Neural cell (in vitro differentiated cells): Measurements from ENCODE around the gene PSMG1. TPM values are rescaled to one million over a fixed set of nuclear protein-coding genes. Genes with fewer than 3 reads are reported as not detected.

Experiments used
- H2AFZ ChIP-seq: fragments of 200-600, 300-800 bp; sonication (generic), shearing (Covaris generic); 2 replicates; pipeline ENCODE4 v1.6.0; 2014; ENCODE audit warnings: low read depth, mild to moderate bottlenecking, antibody characterized with exemption, low read length, moderate library complexity
- H3F3A ChIP-seq: fragments of 200-600 bp; shearing (Covaris generic); 2 replicates; pipeline ENCODE4 v1.6.1; 2016; ENCODE audit warnings: mild to moderate bottlenecking, moderate library complexity, mixed read lengths, antibody characterized with exemption, low read length; ENCODE audit not compliant: insufficient read depth, poor library complexity, severe bottlenecking
- H3K27ac ChIP-seq: fragments of 200-600, 300-800 bp; sonication (generic), shearing (Covaris generic); 2 replicates; pipeline ENCODE4 v1.5.1; 2014; ENCODE audit warnings: mild to moderate bottlenecking, low read length, moderate library complexity
- H3K27me3 ChIP-seq: fragments of 300-800, 200-600 bp; sonication (generic), shearing (Covaris generic); 2 replicates; pipeline ENCODE4 v1.6.0; 2014; ENCODE audit warnings: mild to moderate bottlenecking, low read depth, low read length, moderate library complexity; ENCODE audit not compliant: insufficient read depth
- H3K36me3 ChIP-seq: fragments of 300-800, 200-600 bp; sonication (generic), shearing (Covaris generic); 2 replicates; pipeline ENCODE4 v1.5.1; 2014; ENCODE audit warnings: mild to moderate bottlenecking, antibody characterized with exemption, low read length, moderate library complexity; ENCODE audit not compliant: insufficient read depth
- H3K4me2 ChIP-seq: fragments of 300-800, 200-600 bp; sonication (generic), shearing (Covaris generic); 2 replicates; pipeline ENCODE4 v1.6.0; 2014; ENCODE audit warnings: mild to moderate bottlenecking, low read length
- H3K4me3 ChIP-seq: fragments of 300-800, 200-600 bp; sonication (generic), shearing (Covaris generic); 2 replicates; pipeline ENCODE4 v1.5.1; 2014; ENCODE audit warnings: mild to moderate bottlenecking, low read length, moderate library complexity
- H3K79me2 ChIP-seq: fragments of 200-600 bp; shearing (Covaris generic); replicated peaks from 2 replicates; pipeline ENCODE4 v1.6.0; 2014; ENCODE audit warnings: mild to moderate bottlenecking, low read length, moderate library complexity; ENCODE audit not compliant: insufficient read depth
- H3K9ac ChIP-seq: fragments of 300-800, 200-600 bp; sonication (generic), shearing (Covaris generic); 2 replicates; pipeline ENCODE4 v1.6.1; 2016; ENCODE audit warnings: mild to moderate bottlenecking, low read length, mixed read lengths
- H3K9me2 ChIP-seq: fragments of 200-600 bp; shearing (Covaris generic); 2 replicates; pipeline ENCODE4 v1.6.1; 2016; ENCODE audit warnings: mild to moderate bottlenecking, low read length, mixed read lengths; ENCODE audit not compliant: insufficient read depth
- H3K9me3 ChIP-seq: fragments of 200-600, 300-800 bp; sonication (generic), shearing (Covaris generic); 2 replicates; pipeline ENCODE4 v1.6.1; 2016; ENCODE audit warnings: mild to moderate bottlenecking, mixed run types, low read length, moderate library complexity, mixed read lengths
- H4K20me1 ChIP-seq: fragments of 200-600 bp; shearing (Covaris generic); 2 replicates; pipeline ENCODE4 v1.6.1; 2016; ENCODE audit warnings: mild to moderate bottlenecking, mixed run types; ENCODE audit not compliant: insufficient read depth
- EP300 ChIP-seq: fragments of 450-650 bp; conservative IDR thresholded peaks from 2 replicates; pipeline ENCODE4 v1.6.1; 2014; ENCODE audit warnings: antibody characterized with exemption, mild to moderate bottlenecking, moderate library complexity; ENCODE audit not compliant: poor library complexity, severe bottlenecking
- EZH2 ChIP-seq: fragments of 200-600, 300-800 bp; shearing (Covaris generic), sonication (generic); IDR thresholded peaks from 2 replicates; pipeline ENCODE4 v1.6.1; 2014; ENCODE audit warnings: antibody characterized with exemption, low read length, borderline replicate concordance, mild to moderate bottlenecking; ENCODE audit not compliant: insufficient read depth, poor library complexity, severe bottlenecking
- MXI1 ChIP-seq: fragments of 450-650 bp; conservative IDR thresholded peaks from 2 replicates; pipeline ENCODE4 v1.6.1; 2014; ENCODE audit warnings: antibody characterized with exemption, mild to moderate bottlenecking; ENCODE audit not compliant: poor library complexity, severe bottlenecking
- POLR2AphosphoS5 ChIP-seq: IDR thresholded peaks from 2 replicates; pipeline ENCODE4 v1.6.1; 2012
- RAD21 ChIP-seq: fragments of 450-650 bp; conservative IDR thresholded peaks from 2 replicates; pipeline ENCODE4 v1.6.1; 2014; ENCODE audit warnings: antibody characterized with exemption, mild to moderate bottlenecking, moderate library complexity
- SMC3 ChIP-seq: fragments of 450-650 bp; conservative IDR thresholded peaks from 2 replicates; pipeline ENCODE4 v1.6.1; 2014; ENCODE audit warnings: antibody characterized with exemption, mild to moderate bottlenecking, moderate library complexity; ENCODE audit not compliant: poor library complexity
- TAF1 ChIP-seq: IDR thresholded peaks from 2 replicates; pipeline ENCODE4 v1.6.1; 2012; ENCODE audit warnings: low read depth
- polyA plus RNA-seq: library from polyadenylated mRNA; depleted of rRNA; stranded (reverse); fragments of >200 nt; gene quantifications from 2 replicates; pipeline ENCODE4 v1.2.3, GENCODE V29; 2014
- TF ChIP-seq, protein P1 (sequence below): IDR thresholded peaks from 2 replicates; pipeline ENCODE4 v1.6.1; 2012; ENCODE audit warnings: borderline replicate concordance
- TF ChIP-seq, protein P2 (sequence below): fragments of 450-650 bp; IDR thresholded peaks from 2 replicates; pipeline ENCODE4 v1.5.1; 2014; ENCODE audit warnings: antibody characterized with exemption, mild to moderate bottlenecking, moderate library complexity; ENCODE audit not compliant: poor library complexity, severe bottlenecking

The PSMG1 gene
- polyA plus RNA-seq, 1 donor from 2014 or later, result 45.2 TPM

DNA sequence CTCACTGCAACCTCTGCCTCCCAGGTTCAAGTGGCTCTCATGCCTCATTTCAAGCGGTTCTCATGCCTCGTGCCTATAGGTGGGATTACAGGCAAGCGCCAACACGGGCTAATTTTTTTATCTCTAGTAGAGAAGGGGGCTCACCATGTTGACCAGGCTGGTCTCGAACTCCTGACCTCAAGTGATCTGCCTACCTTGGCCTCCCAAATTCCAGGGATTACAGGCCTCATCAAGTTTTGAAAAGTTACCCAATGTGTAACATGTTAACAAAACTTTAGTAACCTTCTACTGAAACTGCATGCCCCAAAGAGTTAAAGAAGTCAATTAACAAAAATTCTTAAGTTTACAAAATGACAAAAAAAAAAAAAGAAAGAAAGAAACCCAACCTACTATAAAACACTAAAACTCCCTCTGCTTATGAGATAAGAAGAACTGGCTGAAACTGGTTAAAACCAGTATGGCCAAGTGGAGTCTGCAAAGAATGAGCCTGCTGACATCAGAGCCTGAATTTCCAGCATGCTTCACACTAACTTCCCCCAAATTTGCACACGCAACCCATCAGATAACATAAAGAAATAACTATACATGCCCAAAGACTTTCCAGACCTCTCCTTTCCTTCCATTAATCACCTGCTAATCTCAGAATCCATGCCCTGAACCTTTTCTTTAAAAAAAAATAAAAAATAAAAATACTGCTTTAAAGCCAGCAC, 25.5 kb upstream of the PSMG1 start:
- Histone ChIP-seq H3K9me2 (no peaks in the 10 kb centered on the region), H3K27ac (no peak overlapping the region)

DNA sequence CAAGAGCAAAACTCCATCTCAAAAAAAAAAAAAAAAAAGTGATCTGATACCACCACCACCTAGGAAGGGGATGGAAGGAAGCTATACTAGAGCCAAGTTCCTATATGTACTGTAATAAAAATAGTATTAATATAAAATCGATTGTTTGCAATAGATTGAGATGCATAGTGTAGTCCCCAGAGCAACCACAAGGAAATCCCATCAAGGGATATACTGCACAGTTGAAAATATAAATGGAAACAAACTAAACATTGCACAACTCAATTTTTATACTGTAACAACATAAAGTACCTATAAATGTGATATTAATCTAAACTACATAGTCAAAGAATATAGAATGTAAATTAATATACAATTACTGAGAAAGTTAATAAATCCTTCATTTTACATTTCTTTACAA, 20.9 kb upstream of the PSMG1 start:
- Histone ChIP-seq H3K36me3 (peaks cover 16% of the 10 kb centered on the region), H3K9me3 (no peaks in the 10 kb centered on the region), H4K20me1 (no peaks in the 10 kb centered on the region), H3K27ac (no peak overlapping the region), H3F3A (no peaks in the 10 kb centered on the region), H3K9me2 (no peaks in the 10 kb centered on the region), H3K27me3 (no peaks in the 10 kb centered on the region), H3K4me3 (no peak overlapping the region), H3K4me2 (no peak overlapping the region), H3K9ac (no peak overlapping the region), H3K79me2 (no peaks in the 10 kb centered on the region), H2AFZ (no peak overlapping the region)
- TF ChIP-seq MXI1 (no peak), EZH2 (no peak), SMC3 (no peak), RAD21 (no peak), POLR2AphosphoS5 (no peak), TAF1 (no peak), EP300 (no peak)
- TF ChIP-seq, protein P1, sequence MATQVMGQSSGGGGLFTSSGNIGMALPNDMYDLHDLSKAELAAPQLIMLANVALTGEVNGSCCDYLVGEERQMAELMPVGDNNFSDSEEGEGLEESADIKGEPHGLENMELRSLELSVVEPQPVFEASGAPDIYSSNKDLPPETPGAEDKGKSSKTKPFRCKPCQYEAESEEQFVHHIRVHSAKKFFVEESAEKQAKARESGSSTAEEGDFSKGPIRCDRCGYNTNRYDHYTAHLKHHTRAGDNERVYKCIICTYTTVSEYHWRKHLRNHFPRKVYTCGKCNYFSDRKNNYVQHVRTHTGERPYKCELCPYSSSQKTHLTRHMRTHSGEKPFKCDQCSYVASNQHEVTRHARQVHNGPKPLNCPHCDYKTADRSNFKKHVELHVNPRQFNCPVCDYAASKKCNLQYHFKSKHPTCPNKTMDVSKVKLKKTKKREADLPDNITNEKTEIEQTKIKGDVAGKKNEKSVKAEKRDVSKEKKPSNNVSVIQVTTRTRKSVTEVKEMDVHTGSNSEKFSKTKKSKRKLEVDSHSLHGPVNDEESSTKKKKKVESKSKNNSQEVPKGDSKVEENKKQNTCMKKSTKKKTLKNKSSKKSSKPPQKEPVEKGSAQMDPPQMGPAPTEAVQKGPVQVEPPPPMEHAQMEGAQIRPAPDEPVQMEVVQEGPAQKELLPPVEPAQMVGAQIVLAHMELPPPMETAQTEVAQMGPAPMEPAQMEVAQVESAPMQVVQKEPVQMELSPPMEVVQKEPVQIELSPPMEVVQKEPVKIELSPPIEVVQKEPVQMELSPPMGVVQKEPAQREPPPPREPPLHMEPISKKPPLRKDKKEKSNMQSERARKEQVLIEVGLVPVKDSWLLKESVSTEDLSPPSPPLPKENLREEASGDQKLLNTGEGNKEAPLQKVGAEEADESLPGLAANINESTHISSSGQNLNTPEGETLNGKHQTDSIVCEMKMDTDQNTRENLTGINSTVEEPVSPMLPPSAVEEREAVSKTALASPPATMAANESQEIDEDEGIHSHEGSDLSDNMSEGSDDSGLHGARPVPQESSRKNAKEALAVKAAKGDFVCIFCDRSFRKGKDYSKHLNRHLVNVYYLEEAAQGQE, result no peak
- TF ChIP-seq, protein P2, sequence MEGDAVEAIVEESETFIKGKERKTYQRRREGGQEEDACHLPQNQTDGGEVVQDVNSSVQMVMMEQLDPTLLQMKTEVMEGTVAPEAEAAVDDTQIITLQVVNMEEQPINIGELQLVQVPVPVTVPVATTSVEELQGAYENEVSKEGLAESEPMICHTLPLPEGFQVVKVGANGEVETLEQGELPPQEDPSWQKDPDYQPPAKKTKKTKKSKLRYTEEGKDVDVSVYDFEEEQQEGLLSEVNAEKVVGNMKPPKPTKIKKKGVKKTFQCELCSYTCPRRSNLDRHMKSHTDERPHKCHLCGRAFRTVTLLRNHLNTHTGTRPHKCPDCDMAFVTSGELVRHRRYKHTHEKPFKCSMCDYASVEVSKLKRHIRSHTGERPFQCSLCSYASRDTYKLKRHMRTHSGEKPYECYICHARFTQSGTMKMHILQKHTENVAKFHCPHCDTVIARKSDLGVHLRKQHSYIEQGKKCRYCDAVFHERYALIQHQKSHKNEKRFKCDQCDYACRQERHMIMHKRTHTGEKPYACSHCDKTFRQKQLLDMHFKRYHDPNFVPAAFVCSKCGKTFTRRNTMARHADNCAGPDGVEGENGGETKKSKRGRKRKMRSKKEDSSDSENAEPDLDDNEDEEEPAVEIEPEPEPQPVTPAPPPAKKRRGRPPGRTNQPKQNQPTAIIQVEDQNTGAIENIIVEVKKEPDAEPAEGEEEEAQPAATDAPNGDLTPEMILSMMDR, result no peak

More for the DNA sequence above, 25.5 kb upstream of the PSMG1 start:
- Histone ChIP-seq H3K79me2 (no peaks in the 10 kb centered on the region), H3K27me3 (no peaks in the 10 kb centered on the region), H3K4me2 (no peak overlapping the region), H3K9ac (no peak overlapping the region), H3K9me3 (no peaks in the 10 kb centered on the region), H3F3A (no peaks in the 10 kb centered on the region), H4K20me1 (no peaks in the 10 kb centered on the region), H3K36me3 (peaks cover 7% of the 10 kb centered on the region), H3K4me3 (no peak overlapping the region), H2AFZ (no peak overlapping the region)
- TF ChIP-seq, protein P1, result no peak
- TF ChIP-seq EP300 (no peak), POLR2AphosphoS5 (no peak), EZH2 (no peak), TAF1 (no peak), MXI1 (no peak), SMC3 (no peak), RAD21 (no peak)
- TF ChIP-seq, protein P2, result no peak
